SK-N-MC (cell line): ENCODE results near the gene ZNF275.
"Not testable (repeated sequence)": the region's sequence is repeated elsewhere in the genome, so short reads cannot be mapped to it uniquely, and the experiment has no call there.

ENCODE experiments used
- DNase-seq: peaks from one replicate; pipeline ENCODE4 v3.0.0-alpha.2; 2011; ENCODE audit warnings: low read depth, low spot score
- H3K27ac ChIP-seq: fragments of 200-600 bp; sonication (generic); 2 replicates; pipeline ENCODE4 v1.5.1; 2016; ENCODE audit warnings: mixed run types
- H3K36me3 ChIP-seq: fragments of 200-600 bp; sonication (generic); 2 replicates; pipeline ENCODE4 v1.6.1; 2017; ENCODE audit warnings: antibody characterized with exemption, low read length, mixed read lengths; ENCODE audit not compliant: insufficient read depth
- H3K4me3 ChIP-seq: fragments of 200-600 bp; sonication (generic); 2 replicates; pipeline ENCODE4 v1.5.1; 2016
- H3K9ac ChIP-seq: fragments of 200-600 bp; sonication (generic); 2 replicates; pipeline ENCODE4 v1.8.0; 2017; ENCODE audit warnings: mixed run types, mixed read lengths; ENCODE audit not compliant: insufficient read length
- H3K9me3 ChIP-seq: fragments of 200-600 bp; sonication (generic); 2 replicates; pipeline ENCODE4 v1.6.1; 2017; ENCODE audit warnings: low read depth, mild to moderate bottlenecking, antibody characterized with exemption, low read length, moderate library complexity, mixed read lengths
- EZH2 ChIP-seq: fragments of 200-600 bp; sonication (generic); IDR thresholded peaks from one replicate; pipeline ENCODE4 v1.6.1; 2017; ENCODE audit warnings: antibody characterized with exemption
- FOXP2 ChIP-seq: optimal IDR thresholded peaks from 2 replicates; pipeline ENCODE3; 2011; ENCODE audit warnings: mild to moderate bottlenecking, moderate library complexity; ENCODE audit not compliant: insufficient read depth; ENCODE audit errors: extremely low read length, control extremely low read depth
- POLR2AphosphoS5 ChIP-seq: IDR thresholded peaks from 2 replicates; pipeline ENCODE4 v1.6.1; 2012; ENCODE audit warnings: mild to moderate bottlenecking, low read depth, low read length, borderline replicate concordance

The ZNF275 gene

GRCh38 chrX:153333821-153334653, at the start of gene ZNF275:
Gene ZNF275, plus strand, starts transcription at chrX:153334153. Its CDS starts 2,527 bp downstream, at chrX:153336680.
- TF ChIP-seq EZH2 (no peak), FOXP2 (no peak), POLR2AphosphoS5 (peak; percentile 41; the same call in 1 of the 2 replicates)
- H3K27ac ChIP-seq: peak within 1 kb of the TSS; percentile 60; the same call in 1 of the 2 replicates
- DNase-seq: no peak

GRCh38 chrX:153285678-153286077, 48.3 kb upstream of the ZNF275 start:
- not testable (repeated sequence) for H3K27ac ChIP-seq, H3K9me3 ChIP-seq, DNase-seq, H3K4me3 ChIP-seq, H3K36me3 ChIP-seq, H3K9ac ChIP-seq

More at GRCh38 chrX:153333821-153334653, at the start of gene ZNF275:
- H3K4me3 ChIP-seq: peak within 1 kb of the TSS; percentile 75
- H3K9me3 ChIP-seq: no peaks in the 10 kb centered on the region
- H3K9ac ChIP-seq: peak within 1 kb of the TSS; percentile 77
- peaks cover 25% of the 10 kb centered on the region for H3K36me3 ChIP-seq

DNA sequence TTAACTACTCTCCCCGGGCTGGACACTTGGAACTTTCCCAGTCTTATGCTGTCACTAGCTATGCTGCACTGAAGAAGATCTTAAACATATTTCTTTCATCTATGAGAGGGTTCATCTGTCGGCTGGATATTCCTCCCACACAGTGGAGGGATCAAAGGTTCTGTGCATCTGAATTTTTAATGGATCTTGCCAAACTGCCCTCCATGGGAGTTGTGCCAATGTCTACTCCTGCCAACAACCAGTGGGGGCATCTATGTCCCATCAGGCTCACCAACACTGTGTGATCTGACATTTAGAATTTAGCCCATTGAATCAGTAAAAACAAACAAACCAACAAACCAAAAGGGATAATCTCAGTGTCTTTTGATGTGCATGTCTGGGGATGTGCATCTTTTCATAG, 45.1 kb upstream of the ZNF275 start:
- DNase-seq, H3K27ac ChIP-seq, H3K9me3 ChIP-seq, H3K9ac ChIP-seq, H3K36me3 ChIP-seq, H3K4me3 ChIP-seq: not testable (repeated sequence)

GRCh38 chrX:153293485-153294071, 40.4 kb upstream of the ZNF275 start:
- H3K9me3 ChIP-seq, H3K4me3 ChIP-seq, H3K36me3 ChIP-seq, H3K9ac ChIP-seq, H3K27ac ChIP-seq, DNase-seq: not testable (repeated sequence)

GRCh38 chrX:153297376-153297775, 36.6 kb upstream of the ZNF275 start:
- H3K4me3 ChIP-seq: no peak overlapping the region
- no peak for DNase-seq

GRCh38 chrX:153299855-153300254, 34.1 kb upstream of the ZNF275 start:
- no peak overlapping the region for H3K4me3 ChIP-seq
- H3K36me3 ChIP-seq: no peaks in the 10 kb centered on the region
- H3K9me3 ChIP-seq: no peaks in the 10 kb centered on the region
- TF ChIP-seq POLR2AphosphoS5: no peak
- no peak for TF ChIP-seq EZH2
- no peak for TF ChIP-seq FOXP2
- no peak overlapping the region for H3K27ac ChIP-seq
- DNase-seq: no peak
- H3K9ac ChIP-seq: no peak overlapping the region

More at GRCh38 chrX:153297376-153297775, 36.6 kb upstream of the ZNF275 start:
- Histone ChIP-seq H3K9me3 (no peaks in the 10 kb centered on the region), H3K27ac (no peak overlapping the region), H3K36me3 (no peaks in the 10 kb centered on the region), H3K9ac (no peak overlapping the region)
- TF ChIP-seq POLR2AphosphoS5 (no peak), FOXP2 (no peak), EZH2 (no peak)

DNA sequence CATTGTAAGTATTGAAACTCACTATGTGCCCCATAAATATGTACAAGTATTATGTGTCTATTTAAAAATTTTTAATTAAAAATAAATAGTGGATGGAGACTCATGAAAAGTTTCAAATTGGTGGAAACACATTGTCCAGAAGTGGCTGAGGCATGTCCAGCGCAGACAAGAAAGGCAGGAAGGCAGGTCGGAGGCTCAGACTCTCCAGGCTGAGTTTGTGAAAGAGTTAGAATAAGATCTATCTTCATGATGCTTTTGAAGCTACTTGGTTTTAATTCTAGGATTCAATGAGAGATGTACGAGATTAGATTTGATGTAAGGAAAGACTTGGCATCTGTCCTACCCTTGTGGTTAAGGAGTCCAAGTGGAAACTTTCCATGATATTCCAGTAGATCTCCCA, 32.2 kb upstream of the ZNF275 start:
- DNase-seq: no peak
- Histone ChIP-seq H3K9me3 (no peaks in the 10 kb centered on the region), H3K9ac (no peak overlapping the region), H3K4me3 (no peak overlapping the region), H3K36me3 (no peaks in the 10 kb centered on the region), H3K27ac (no peak overlapping the region)
- no peak for TF ChIP-seq FOXP2
- TF ChIP-seq EZH2: no peak
- TF ChIP-seq POLR2AphosphoS5: no peak

DNA sequence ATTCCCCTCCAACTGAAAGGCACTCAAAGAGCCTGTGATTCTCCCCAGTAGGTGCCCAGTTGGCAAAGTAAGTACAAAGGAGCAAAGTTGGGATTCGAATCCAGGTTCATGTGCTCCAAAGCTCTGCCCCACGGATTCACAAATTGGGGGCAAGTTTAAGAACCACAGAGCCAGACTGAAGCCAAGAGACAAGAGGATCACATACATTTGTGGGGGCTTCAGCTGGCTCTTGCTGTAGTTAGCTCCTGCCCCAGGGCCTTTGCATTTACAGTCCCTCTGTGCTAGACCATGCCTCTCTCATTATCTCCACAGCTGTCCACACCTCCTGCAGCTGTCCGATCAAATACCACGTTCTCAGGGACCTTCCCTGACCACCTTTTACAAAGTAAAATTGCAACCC, 31.2 kb upstream of the ZNF275 start:
- H3K9me3 ChIP-seq: no peaks in the 10 kb centered on the region
- no peaks in the 10 kb centered on the region for H3K36me3 ChIP-seq
- no peak overlapping the region for H3K4me3 ChIP-seq
- H3K27ac ChIP-seq: no peak overlapping the region
- no peak for DNase-seq
- no peak overlapping the region for H3K9ac ChIP-seq
- no peak for TF ChIP-seq EZH2
- no peak for TF ChIP-seq FOXP2
- TF ChIP-seq POLR2AphosphoS5: no peak
